Peyer's patch (tissue), 4 donors: Measurements from ENCODE around the gene GNAQ. TPM values are rescaled to one million over a fixed set of nuclear protein-coding genes. Genes with fewer than 3 reads are reported as not detected.

Source experiments
- DNase-seq, 3 donors: peaks; one replicate each; pipeline ENCODE4 v3.0.0-alpha.2; 2017 to 2019
- H3K27ac ChIP-seq, 4 donors: fragments of 200-600 bp; sonication (generic); one replicate each; pipeline ENCODE4 v1.5.1; 2016 to 2019
- H3K27me3 ChIP-seq, 2 donors: fragments of 200-600 bp; sonication (generic); one replicate each; pipeline ENCODE4 v1.5.1; 2019
- H3K36me3 ChIP-seq, 3 donors: fragments of 200-600 bp; sonication (generic); one replicate each; pipeline ENCODE4 v1.5.1; 2016 to 2019
- H3K4me1 ChIP-seq, 4 donors: fragments of 200-600 bp; sonication (generic); one replicate each; pipeline ENCODE4 v1.5.1; 2016 to 2019
- H3K4me3 ChIP-seq, 4 donors: fragments of 200-600 bp; sonication (generic); 1 replicate in 3 of 4; 2 replicates in 1 of 4; pipeline ENCODE4 v1.5.1; 2016 to 2019; ENCODE audit warnings: mild to moderate bottlenecking in 1 of 4
- H3K9me3 ChIP-seq, 4 donors: fragments of 200-600 bp; sonication (generic); one replicate each; pipeline ENCODE4 v1.5.1; 2016 to 2019; ENCODE audit warnings: mild to moderate bottlenecking in 1 of 4
- CTCF ChIP-seq, 6 experiments: fragments of 450-650 bp in 4 of 6; fragments of 200-600 bp in 2 of 6; sonication (generic) in 1 of 6; IDR thresholded peaks; one replicate each; pipeline ENCODE4 v1.5.1; 2017 to 2019; ENCODE audit warnings: antibody characterized with exemption in 6 of 6, mild to moderate bottlenecking in 3 of 6, moderate library complexity in 1 of 6
- POLR2A ChIP-seq, 2 donors: fragments of 450-650 bp; IDR thresholded peaks; one replicate each; pipeline ENCODE4 v1.5.1; 2017; ENCODE audit warnings: antibody characterized with exemption in 2 of 2, mild to moderate bottlenecking in 2 of 2, moderate library complexity in 2 of 2
- total RNA-seq, 4 donors: library from RNA; depleted of rRNA; stranded (reverse); fragments of >200 nt; gene quantifications; one replicate each; pipeline ENCODE4 v1.1.0, GENCODE V29; 2016

Gene GNAQ
- total RNA-seq, 4 donors from 2014 or later: 28.7 to 45.4 (median 33.5) TPM

GRCh38 chr9:78005231-78006002 is 26.2 kb downstream of the GNAQ start:
- Histone ChIP-seq H3K27ac (no peak overlapping the region), H3K4me3 (no peak overlapping the region), H3K4me1 (peaks cover 0 to 35% (median 3%) of the 10 kb centered on the region in 4 donors), H3K9me3 (no peaks in the 10 kb centered on the region), H3K36me3 (no peaks in the 10 kb centered on the region), H3K27me3 (no peaks in the 10 kb centered on the region)
- DNase-seq: no peak
- TF ChIP-seq POLR2A (IDR thresholded peaks at IDR 0.05): no peak
- no peak for TF ChIP-seq CTCF (IDR thresholded peaks at IDR 0.05)

- Histone ChIP-seq H3K36me3 (no peaks in the 10 kb centered on the region), H3K4me1 (peaks cover 0 to 28% (median 2%) of the 10 kb centered on the region in 4 donors), H3K4me3 (no peak overlapping the region), H3K27me3 (no peaks in the 10 kb centered on the region), H3K27ac (no peak overlapping the region), H3K9me3 (no peaks in the 10 kb centered on the region)
- TF ChIP-seq CTCF (IDR thresholded peaks at IDR 0.05) (peak in 4 of 6 experiments; percentile 8 to 56 (median 48)), POLR2A (IDR thresholded peaks at IDR 0.05) (no peak)
- no peak for DNase-seq
These were observed 27.0 kb downstream of the GNAQ start for GRCh38 chr9:78004478-78005229.

DNA sequence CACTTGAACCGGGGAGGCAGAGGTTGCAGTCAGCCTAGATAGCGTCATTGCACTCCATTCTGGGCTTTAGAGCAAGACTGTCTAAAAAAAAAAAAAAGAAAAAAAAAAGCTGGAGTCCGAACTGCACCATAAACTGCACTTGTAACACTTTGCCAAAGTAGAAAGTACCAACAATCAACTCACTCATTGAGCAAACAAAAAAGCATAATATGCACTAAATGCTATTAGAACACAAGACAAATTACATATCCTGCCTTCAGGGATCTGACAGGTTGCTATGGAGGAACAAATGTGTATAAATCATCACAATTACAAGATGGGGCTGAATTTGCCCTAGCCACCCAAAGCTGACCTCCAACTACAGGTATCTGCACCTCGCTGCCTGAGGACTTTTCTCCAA is 27.9 kb downstream of the GNAQ start:
- Histone ChIP-seq H3K36me3 (no peaks in the 10 kb centered on the region), H3K9me3 (no peaks in the 10 kb centered on the region), H3K27me3 (no peaks in the 10 kb centered on the region), H3K4me1 (peaks cover 0 to 22% (median 0%) of the 10 kb centered on the region in 4 donors), H3K27ac (no peak overlapping the region), H3K4me3 (no peak overlapping the region)
- TF ChIP-seq CTCF (IDR thresholded peaks at IDR 0.05): no peak
- no peak for TF ChIP-seq POLR2A (IDR thresholded peaks at IDR 0.05)
- no peak for DNase-seq

DNA sequence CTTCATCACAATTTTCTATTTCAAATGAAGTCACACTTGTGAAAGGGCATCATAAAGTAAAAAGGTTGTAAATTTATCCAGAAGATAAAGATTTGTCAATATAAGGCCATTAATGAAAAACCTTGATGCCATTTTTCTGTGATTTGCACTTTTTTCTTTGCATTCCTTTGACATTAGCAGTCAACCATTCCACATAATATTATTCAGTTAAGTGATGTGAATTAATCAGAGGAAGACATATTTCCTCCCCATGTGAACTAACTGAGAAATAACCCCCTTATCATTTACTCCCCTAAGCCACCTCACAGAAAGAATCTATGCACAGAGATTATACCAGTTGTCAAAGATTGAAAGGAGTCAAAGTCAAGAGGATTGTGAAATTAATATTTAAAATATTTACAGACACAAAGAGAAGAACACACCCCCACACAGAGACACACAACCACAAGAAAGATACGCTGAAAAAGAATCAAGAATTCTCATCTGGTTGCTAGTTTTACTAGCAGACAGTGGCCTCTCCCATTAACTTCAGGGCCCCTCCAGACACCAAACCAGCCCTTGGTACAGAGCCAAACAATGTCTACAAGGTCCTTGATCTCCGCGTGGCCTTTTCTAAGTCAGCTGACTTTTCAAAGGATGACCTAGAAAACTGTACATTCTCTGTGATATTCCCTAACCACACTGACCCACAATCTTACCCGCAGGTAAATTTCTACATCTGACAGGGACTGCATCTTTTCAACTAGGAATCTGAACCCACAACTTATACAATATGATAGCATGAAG is 29.5 kb downstream of the GNAQ start:
- H3K4me1 ChIP-seq: peaks cover 0 to 22% (median 0%) of the 10 kb centered on the region in 4 donors
- H3K4me3 ChIP-seq: no peak overlapping the region
- H3K36me3 ChIP-seq: no peaks in the 10 kb centered on the region
- no peak for DNase-seq
- H3K9me3 ChIP-seq: no peaks in the 10 kb centered on the region
- no peak for TF ChIP-seq CTCF (IDR thresholded peaks at IDR 0.05)
- H3K27me3 ChIP-seq: no peaks in the 10 kb centered on the region
- H3K27ac ChIP-seq: no peak overlapping the region

DNA sequence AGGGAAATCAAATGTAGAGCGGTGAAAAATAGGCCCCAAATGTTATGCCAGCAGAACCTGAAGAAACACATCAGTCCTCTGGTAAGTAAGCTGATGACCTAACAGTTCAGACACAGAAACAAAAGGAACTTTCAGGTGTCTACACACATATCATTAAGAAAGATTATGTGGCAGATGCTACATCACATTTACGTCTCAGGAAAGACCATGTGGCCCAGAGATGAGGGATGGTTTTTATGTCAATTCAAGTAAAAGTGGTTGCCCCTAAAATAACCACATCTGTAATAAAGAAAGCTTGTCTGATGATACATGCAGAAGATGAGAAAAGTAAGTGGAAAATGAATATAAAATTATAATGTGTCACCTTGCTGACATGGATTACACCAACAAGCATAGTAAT is 31.4 kb downstream of the GNAQ start:
- no peak for DNase-seq
- peaks cover 0 to 21% (median 0%) of the 10 kb centered on the region in 4 donors for H3K4me1 ChIP-seq
- H3K36me3 ChIP-seq: no peaks in the 10 kb centered on the region
- no peak overlapping the region for H3K27ac ChIP-seq
- TF ChIP-seq CTCF (IDR thresholded peaks at IDR 0.05) (no peak), POLR2A (IDR thresholded peaks at IDR 0.05) (no peak)
- H3K9me3 ChIP-seq: no peaks in the 10 kb centered on the region
- no peak overlapping the region for H3K4me3 ChIP-seq
- H3K27me3 ChIP-seq: no peaks in the 10 kb centered on the region
